Breast epithelium (tissue), 4 donors: ENCODE measurements around the gene COPZ2. TPM values are rescaled to one million over a fixed set of nuclear protein-coding genes. Genes with fewer than 3 reads are reported as not detected.

Experiments used
- DNase-seq, 2 donors: peaks; one replicate each; pipeline ENCODE4 v3.0.0-alpha.2; 2019; ENCODE audit warnings: low spot score in 2 of 2
- H3K27ac ChIP-seq, 2 donors: fragments of 200-600 bp; sonication (generic) in 1 of 2; one replicate each; pipeline ENCODE4 v1.5.1; 2016 to 2019; ENCODE audit warnings: mild to moderate bottlenecking in 1 of 2
- H3K27me3 ChIP-seq, 2 donors: fragments of 200-600 bp; sonication (generic) in 1 of 2; one replicate each; pipeline versions ENCODE4 v1.5.1 to v1.6.0; 2017 to 2019; ENCODE audit warnings: control low read depth in 1 of 2, mild to moderate bottlenecking in 1 of 2
- H3K36me3 ChIP-seq: fragments of 200-600 bp; one replicate; pipeline ENCODE4 v1.5.1; 2019
- H3K4me1 ChIP-seq, 2 donors: fragments of 200-600 bp; sonication (generic); one replicate each; pipeline ENCODE4 v1.5.1; 2016 to 2019; ENCODE audit warnings: control low read depth in 1 of 2
- H3K4me3 ChIP-seq, 3 donors: fragments of 200-600 bp; sonication (generic); 1 replicate in 2 of 3; 2 replicates in 1 of 3; pipeline ENCODE4 v1.5.1; 2016 to 2019; ENCODE audit warnings: mild to moderate bottlenecking in 3 of 3, moderate library complexity in 2 of 3
- H3K9me3 ChIP-seq, 2 donors: fragments of 200-600 bp; sonication (generic) in 1 of 2; one replicate each; pipeline ENCODE4 v1.5.1; 2016 to 2019; ENCODE audit warnings: control low read depth in 1 of 2
- CTCF ChIP-seq, 3 donors: fragments of 450-650 bp; IDR thresholded peaks; one replicate each; pipeline ENCODE4 v1.5.1; 2016 to 2017; ENCODE audit warnings: antibody characterized with exemption in 3 of 3, mild to moderate bottlenecking in 3 of 3, moderate library complexity in 3 of 3
- POLR2A ChIP-seq: fragments of 450-650 bp; IDR thresholded peaks from one replicate; pipeline ENCODE4 v1.6.1; 2016; ENCODE audit warnings: antibody characterized with exemption, mild to moderate bottlenecking, moderate library complexity
- POLR2AphosphoS5 ChIP-seq, 3 donors: sonication (generic); formaldehyde crosslinking; IDR thresholded peaks; one replicate each; pipeline ENCODE4 v1.6.1; 2017; ENCODE audit warnings: antibody characterized with exemption in 3 of 3
- intact Hi-C: fragments of 100-400 bp; cut with DNase I; formaldehyde crosslinking; loops from one replicate; pipeline ENCODE4 v1.15.1; 2023; ENCODE audit warnings: low total_unique reads
- total RNA-seq, 3 donors: library from RNA; depleted of rRNA; stranded (reverse); fragments of >200 nt; gene quantifications; one replicate each; pipeline ENCODE4 v1.1.0, GENCODE V29; 2016

The COPZ2 gene
- total RNA-seq, 3 donors from 2014 or later = 16.4 to 97.9 (median 23.3) TPM

GRCh38 chr17:48051706-48052486 is 14.3 kb upstream of the COPZ2 start:
- Histone ChIP-seq H3K27ac (peak overlapping the region; percentile 92 to 96), H3K36me3 (no peaks in the 10 kb centered on the region), H3K27me3 (no peaks in the 10 kb centered on the region), H3K4me1 (peaks cover 37 to 42% of the 10 kb centered on the region in 2 donors), H3K4me3 (peak overlapping the region; percentile 40 to 77 (median 71)), H3K9me3 (no peaks in the 10 kb centered on the region)
- TF ChIP-seq CTCF (IDR thresholded peaks at IDR 0.05) = peak in 1 of 3 donors; percentile 13
- TF ChIP-seq POLR2AphosphoS5 (IDR thresholded peaks at IDR 0.05) = peak in 1 of 3 donors; percentile 50
- no peak for TF ChIP-seq POLR2A
- intact Hi-C loops = loop anchor here (5.0 kb wide), 1 partner anchor 670 kb away; the partner anchor contains the start of genes PRAC1 and PRAC2
- peak in 1 of 2 donors; percentile 77 for DNase-seq

- H3K27ac ChIP-seq = peak overlapping the region; percentile 92 to 96
- H3K4me1 ChIP-seq = peaks cover 37 to 46% of the 10 kb centered on the region in 2 donors
- peak overlapping the region; percentile 40 to 77 (median 71) for H3K4me3 ChIP-seq
- peak in 1 of 2 donors; percentile 44 for DNase-seq
- no peaks in the 10 kb centered on the region for H3K9me3 ChIP-seq
- intact Hi-C loops = loop anchor here (5.0 kb wide), 1 partner anchor 671 kb away; the partner anchor contains the start of genes PRAC1 and PRAC2
- H3K36me3 ChIP-seq = no peaks in the 10 kb centered on the region
- H3K27me3 ChIP-seq = no peaks in the 10 kb centered on the region
- TF ChIP-seq CTCF (IDR thresholded peaks at IDR 0.05) = no peak
- no peak for TF ChIP-seq POLR2AphosphoS5 (IDR thresholded peaks at IDR 0.05)
- no peak for TF ChIP-seq POLR2A
Observed at GRCh38 chr17:48051283-48051682, 13.7 kb upstream of the COPZ2 start.

- TF ChIP-seq CTCF (IDR thresholded peaks at IDR 0.05) (no peak), POLR2A (no peak), POLR2AphosphoS5 (IDR thresholded peaks at IDR 0.05) (peak in 2 of 3 donors; percentile 25 to 65)
- Histone ChIP-seq H3K4me3 (peak overlapping the region; percentile 71 to 80 (median 77)), H3K27ac (peak overlapping the region; percentile 92 to 96), H3K9me3 (no peaks in the 10 kb centered on the region), H3K4me1 (peaks cover 26 to 33% of the 10 kb centered on the region in 2 donors), H3K27me3 (no peaks in the 10 kb centered on the region), H3K36me3 (no peaks in the 10 kb centered on the region)
- intact Hi-C loops = no loop called here
- DNase-seq = peak; percentile 85 to 86
Observed at GRCh38 chr17:48048384-48049126, 11.0 kb upstream of the COPZ2 start.

- peaks cover 19 to 26% of the 10 kb centered on the region in 2 donors for H3K4me1 ChIP-seq
- DNase-seq = peak; percentile 99 to 100
- H3K4me3 ChIP-seq = peak within 1 kb of the TSS; percentile 71 to 80 (median 77)
- H3K9me3 ChIP-seq = no peaks in the 10 kb centered on the region
- H3K27ac ChIP-seq = peak within 1 kb of the TSS; percentile 92 to 96
- no peaks in the 10 kb centered on the region for H3K36me3 ChIP-seq
- H3K27me3 ChIP-seq = no peaks in the 10 kb centered on the region
- intact Hi-C loops = no loop called here
- peak; percentile 46 for TF ChIP-seq POLR2A
- TF ChIP-seq POLR2AphosphoS5 (IDR thresholded peaks at IDR 0.05) = peak; percentile 82 to 88 (median 83)
- peak in 1 of 3 donors; percentile 12 for TF ChIP-seq CTCF (IDR thresholded peaks at IDR 0.05)
Observed at GRCh38 chr17:48047741-48048383, 10.3 kb upstream of the COPZ2 start, which contains the start of gene NFE2L1. Gene NFE2L1, plus strand, starts transcription at chr17:48048359. Its CDS starts 2,760 bp downstream, at chr17:48051119.
